ENCODE measurements around the gene RAB7B.

- TF ChIP-seq EZH2 (optimal IDR thresholded peaks at IDR 0.05; ENCODE audit: low read depth, low read length), result no peak
- TF ChIP-seq, protein P1, sequence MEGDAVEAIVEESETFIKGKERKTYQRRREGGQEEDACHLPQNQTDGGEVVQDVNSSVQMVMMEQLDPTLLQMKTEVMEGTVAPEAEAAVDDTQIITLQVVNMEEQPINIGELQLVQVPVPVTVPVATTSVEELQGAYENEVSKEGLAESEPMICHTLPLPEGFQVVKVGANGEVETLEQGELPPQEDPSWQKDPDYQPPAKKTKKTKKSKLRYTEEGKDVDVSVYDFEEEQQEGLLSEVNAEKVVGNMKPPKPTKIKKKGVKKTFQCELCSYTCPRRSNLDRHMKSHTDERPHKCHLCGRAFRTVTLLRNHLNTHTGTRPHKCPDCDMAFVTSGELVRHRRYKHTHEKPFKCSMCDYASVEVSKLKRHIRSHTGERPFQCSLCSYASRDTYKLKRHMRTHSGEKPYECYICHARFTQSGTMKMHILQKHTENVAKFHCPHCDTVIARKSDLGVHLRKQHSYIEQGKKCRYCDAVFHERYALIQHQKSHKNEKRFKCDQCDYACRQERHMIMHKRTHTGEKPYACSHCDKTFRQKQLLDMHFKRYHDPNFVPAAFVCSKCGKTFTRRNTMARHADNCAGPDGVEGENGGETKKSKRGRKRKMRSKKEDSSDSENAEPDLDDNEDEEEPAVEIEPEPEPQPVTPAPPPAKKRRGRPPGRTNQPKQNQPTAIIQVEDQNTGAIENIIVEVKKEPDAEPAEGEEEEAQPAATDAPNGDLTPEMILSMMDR (IDR thresholded peaks at IDR 0.05; ENCODE audit: low read length), result no peak
- no peak for TF ChIP-seq EZH2phosphoT487 (IDR thresholded peaks at IDR 0.05; ENCODE audit: low read length)
Observed at GRCh38 chr1:205988585-205988995, 14.6 kb downstream of the RAB7B start.

Data from MM.1S (cell line).